ENCODE results near the gene SEC24C. TPM values are rescaled to one million over a fixed set of nuclear protein-coding genes. Genes with fewer than 3 reads are reported as not detected.
"Not testable (repeated sequence)": the region's sequence is repeated elsewhere in the genome, so short reads cannot be mapped to it uniquely, and the experiment has no call there.

Gene SEC24C
- total RNA-seq, 1 donor from 2014 or later, result 50.0 TPM

DNA sequence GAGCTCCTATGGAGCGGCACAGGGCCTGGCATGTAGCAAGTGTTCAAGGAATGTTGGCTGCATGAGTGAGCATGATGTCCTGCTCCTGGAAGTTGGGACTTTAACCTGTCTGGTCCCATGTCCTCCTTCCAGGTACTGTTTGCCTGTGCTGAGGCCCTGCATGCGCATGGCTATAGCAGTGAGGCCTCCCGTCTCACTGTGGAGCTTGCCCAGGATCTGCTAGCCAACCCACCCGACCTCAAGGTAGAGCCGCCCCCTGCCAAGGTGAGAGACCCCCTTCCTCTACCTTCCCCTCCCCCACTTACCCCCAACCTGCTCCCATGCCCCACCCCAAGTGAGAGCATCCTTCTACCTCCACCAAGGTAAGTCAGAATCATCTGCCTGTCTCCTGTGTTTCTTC, 49.3 kb downstream of the SEC24C start:
- DNase-seq, result no peak

DNA sequence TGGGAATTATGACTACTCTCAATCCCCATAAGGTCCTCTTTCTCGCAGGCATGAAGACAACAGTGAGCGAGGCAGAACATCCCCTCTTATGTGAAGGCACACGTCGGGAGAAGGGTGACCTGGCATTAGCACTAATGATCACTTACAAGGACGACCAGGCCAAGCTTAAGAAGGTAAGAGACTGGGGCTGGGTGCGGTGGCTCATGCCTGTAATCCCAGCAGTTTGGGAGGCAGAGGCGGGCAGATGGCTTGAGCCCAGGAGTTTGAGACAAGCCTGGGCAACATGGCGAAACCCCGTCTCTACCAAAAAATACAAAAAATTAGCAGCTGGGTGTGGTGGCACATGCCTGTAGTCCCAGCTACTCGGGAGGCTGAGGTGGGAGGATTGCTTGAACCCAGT, 51.3 kb downstream of the SEC24C start:
- DNase-seq, result not testable (repeated sequence)

DNA sequence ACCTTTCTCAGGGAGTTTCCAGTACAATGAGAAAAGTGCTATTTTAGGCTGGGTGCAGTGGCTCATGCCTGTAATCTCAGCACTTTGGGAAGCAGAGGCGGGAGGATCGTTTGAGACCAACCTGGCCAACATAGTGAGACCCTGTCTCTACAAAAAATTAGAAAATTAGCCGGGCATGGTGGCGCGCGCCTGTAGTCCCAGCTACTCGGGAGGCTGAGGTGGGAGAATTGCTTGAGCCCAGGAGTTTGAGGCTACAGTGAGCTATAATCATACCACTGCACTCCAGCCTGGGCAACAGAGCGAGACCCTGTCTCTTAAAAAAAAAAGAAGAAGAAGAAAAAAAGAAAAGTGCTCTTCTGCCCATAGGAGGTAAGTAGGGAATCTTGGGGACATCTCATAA, 51.9 kb downstream of the SEC24C start:
- DNase-seq, result not testable (repeated sequence)

- no peak for DNase-seq
These were observed 52.6 kb downstream of the SEC24C start for GRCh38 chr10:73796766-73797165.

- no peak for DNase-seq
These were observed 53.3 kb downstream of the SEC24C start for GRCh38 chr10:73797324-73798025.

DNA sequence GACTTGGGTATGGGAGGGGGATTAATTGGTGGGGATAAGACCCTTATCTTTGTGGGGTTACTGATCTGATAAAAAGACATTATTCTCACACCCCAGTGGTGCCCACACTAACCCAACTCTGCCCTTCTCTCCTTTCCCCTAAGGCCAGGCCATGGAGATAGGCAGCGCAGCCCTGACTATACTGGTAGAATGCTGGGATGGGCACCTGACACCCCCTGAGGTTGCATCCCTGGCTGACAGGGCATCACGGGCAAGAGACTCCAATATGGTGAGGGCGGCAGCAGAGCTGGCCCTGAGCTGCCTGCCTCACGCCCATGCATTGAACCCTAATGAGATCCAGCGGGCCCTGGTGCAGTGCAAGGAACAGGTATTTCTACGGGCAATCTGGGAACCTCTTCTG, 53.9 kb downstream of the SEC24C start:
- no peak for DNase-seq

DNA sequence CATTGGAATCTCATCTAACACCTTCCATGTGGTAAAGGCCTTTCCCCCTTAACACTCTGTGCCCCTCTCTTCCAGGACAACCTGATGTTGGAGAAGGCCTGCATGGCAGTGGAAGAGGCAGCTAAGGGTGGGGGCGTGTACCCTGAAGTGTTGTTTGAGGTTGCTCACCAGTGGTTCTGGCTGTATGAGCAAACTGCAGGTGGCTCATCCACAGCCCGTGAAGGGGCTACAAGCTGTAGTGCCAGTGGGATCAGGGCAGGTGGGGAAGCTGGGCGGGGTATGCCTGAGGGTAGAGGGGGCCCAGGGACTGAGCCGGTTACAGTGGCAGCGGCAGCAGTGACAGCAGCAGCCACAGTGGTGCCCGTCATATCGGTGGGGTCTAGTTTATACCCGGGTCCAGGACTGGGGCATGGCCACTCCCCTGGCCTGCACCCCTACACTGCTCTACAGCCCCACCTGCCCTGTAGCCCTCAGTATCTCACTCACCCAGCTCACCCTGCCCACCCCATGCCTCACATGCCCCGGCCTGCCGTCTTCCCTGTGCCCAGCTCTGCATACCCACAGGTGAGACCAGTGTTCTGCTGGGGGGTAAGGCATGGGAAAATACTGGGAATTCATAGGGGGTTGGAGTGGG, 54.9 kb downstream of the SEC24C start:
- no peak for DNase-seq

DNA sequence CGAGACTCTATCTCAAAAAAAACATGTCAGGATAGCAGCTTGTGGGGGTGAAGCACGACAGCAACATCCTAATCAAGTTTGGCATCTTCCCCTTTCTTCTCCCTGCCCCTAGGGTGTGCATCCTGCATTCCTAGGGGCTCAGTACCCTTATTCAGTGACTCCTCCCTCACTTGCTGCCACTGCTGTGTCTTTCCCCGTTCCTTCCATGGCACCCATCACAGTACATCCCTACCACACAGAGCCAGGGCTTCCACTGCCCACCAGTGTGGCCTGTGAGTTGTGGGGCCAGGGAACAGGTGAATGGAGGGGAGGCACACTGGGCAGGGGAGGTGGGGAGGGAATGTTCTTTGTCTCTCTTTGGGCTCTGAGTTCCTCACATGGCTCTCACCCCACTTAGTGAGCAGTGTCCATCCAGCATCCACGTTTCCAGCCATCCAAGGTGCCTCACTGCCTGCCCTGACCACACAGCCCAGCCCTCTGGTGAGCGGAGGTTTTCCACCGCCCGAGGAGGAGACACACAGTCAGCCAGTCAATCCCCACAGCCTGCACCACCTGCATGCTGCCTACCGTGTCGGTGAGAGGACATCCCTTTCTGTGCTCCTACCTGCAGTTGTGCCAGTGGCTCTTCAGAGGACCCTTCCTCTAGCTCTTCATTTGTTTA, 55.9 kb downstream of the SEC24C start:
- no peak for DNase-seq

- no peak for DNase-seq
These were observed 56.5 kb downstream of the SEC24C start for GRCh38 chr10:73800560-73801252.

DNA sequence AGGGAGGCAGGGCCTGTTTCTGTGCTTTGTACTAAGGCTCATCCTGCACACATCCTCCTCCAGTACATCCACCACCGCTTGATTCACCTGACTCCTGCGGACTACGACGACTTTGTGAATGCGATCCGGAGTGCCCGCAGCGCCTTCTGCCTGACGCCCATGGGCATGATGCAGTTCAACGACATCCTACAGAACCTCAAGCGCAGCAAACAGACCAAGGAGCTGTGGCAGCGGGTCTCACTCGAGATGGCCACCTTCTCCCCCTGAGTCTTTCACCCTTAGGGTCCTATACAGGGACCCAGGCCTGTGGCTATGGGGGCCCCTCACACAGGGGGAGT, 57.0 kb downstream of the SEC24C start:
- DNase-seq, result no peak

DNA sequence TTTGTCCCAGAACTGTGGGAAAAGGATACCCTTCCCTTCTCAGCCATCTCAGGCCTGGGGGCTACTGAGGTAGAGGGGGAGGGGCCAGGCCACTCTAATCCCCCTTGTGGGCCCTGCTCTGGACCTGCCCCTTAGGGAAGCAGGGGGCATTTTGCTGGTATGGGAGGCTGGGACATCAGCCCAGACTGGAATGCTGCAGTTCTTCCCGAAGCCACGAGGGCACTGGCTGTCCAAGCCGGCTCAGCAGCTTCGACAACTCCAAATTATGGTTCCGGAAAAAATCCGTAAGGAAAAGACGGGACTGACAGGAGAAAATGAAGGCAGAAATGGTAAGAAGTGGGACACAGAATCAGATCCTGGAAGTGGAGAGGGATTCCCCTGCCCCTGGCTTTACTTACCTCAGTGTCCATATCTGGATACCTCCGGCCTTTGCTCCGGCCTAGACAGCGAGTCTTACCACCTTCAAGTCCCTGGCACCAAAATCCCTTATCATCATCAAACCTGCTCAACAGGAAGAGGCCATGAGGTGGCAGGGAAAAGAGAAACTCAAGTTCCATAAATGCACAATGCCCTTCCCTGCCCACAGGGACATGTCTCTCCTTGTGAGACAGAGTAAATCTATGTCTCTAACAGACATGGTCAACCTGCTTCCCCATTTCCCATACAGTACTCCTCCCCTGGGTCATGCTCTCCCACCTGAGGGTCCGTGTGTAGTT, 58.3 kb downstream of the SEC24C start:
- DNase-seq, result no peak

GRCh38 chr10:73803680-73804286, 59.6 kb downstream of the SEC24C start:
- no peak for DNase-seq

GRCh38 chr10:73806176-73806950, 62.2 kb downstream of the SEC24C start:
- DNase-seq, result no peak

DNA sequence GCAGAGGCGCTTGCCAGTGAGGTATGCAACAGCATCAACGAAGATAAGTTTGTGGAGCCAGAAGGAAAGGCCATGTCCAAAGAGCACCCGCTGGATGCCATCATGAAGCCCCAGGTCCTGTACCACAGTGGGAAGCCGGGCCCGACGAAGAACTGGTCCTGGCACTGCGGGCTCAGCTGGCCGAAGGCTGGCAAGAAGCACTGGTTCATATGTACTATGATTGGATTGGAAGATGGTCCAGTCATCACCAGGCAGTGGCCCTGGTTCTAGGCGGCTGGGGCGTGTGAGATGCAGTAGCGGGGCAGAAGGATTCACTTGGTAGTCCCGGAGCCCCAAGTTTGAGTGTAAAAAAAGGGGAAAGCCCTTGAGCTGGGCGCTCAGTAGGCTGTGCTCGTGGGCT, 63.3 kb downstream of the SEC24C start:
- DNase-seq, result no peak

DNA sequence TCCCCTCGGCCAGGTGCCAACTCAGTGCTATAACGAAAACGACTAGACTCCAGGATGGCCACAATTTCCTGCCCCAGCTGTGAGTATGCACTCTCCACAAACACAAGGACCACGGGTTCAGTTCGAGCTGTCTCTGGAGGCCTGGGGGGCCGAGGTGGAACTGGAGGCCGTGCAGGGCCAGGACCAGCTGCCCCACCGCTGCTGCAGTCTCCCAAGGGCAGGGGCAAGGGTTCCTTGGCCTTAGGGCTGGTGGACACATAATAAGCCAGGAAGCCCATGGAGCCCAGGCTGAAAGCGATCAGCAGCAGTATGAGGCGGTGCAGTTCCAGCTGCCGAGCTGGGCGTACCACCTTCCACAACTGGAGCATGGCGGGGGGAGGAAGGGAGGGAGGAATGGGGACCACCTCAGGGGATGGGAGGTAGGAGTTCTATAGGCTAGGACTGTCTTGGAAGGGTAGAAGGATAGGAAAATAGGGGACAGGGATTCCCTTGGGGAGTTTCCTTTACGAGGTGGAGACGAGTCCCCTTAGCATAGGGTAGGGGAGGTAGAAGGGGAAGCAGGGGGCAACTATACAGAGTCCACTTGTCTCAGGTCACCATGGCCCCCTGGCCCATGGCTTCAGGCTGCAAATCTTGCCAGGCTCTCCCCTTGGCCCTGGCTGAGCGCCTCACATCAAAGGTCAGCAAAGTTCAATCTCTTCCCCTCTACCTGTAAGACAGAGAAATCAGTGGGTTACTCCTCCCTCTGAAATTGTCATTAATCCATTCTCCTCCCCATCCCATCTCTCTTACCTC, 64.0 kb downstream of the SEC24C start:
- no peak for DNase-seq

GRCh38 chr10:73809061-73809818, 65.1 kb downstream of the SEC24C start:
- no peak for DNase-seq

DNA sequence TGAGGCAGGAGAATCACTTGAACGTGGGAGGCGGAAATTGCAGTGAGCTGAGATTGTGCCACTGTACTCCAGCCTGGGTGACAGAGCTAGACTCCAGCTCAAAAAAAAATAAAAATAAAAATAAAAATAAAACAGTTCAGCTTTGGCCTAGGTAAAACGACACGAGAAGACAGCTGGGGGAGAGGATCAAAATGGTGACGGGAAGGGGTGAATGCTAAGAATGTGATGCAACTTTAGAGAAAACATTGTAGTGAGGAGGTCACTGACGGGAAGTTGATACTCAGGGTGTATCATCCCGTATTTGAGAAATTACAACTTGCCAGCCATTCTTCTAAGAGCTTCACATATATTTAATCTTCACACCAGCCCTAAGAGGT, 66.2 kb downstream of the SEC24C start:
- DNase-seq, result no peak

- DNase-seq, result no peak
These were observed 66.7 kb downstream of the SEC24C start for GRCh38 chr10:73810735-73811465.

GRCh38 chr10:73812657-73813056, 68.5 kb downstream of the SEC24C start:
- DNase-seq, result no peak

Data from tongue (tissue), 2 donors.